ENCODE measurements around the gene GRID1.
"Not testable (repeated sequence)": the region's sequence is repeated elsewhere in the genome, so short reads cannot be mapped to it uniquely, and the experiment has no call there.

GRID1 gene

GRCh38 chr10:86391986-86392722, 25.6 kb upstream of the GRID1 start:
- no peak for DNase-seq

GRCh38 chr10:86391236-86391840, 24.7 kb upstream of the GRID1 start:
- DNase-seq = no peak

- no peak for DNase-seq
Measured at GRCh38 chr10:86390337-86391120, 23.9 kb upstream of the GRID1 start.

- no peak for DNase-seq
Measured at GRCh38 chr10:86389441-86390193, 23.0 kb upstream of the GRID1 start.

- DNase-seq = not testable (repeated sequence)
Measured at GRCh38 chr10:86389109-86389440, 22.5 kb upstream of the GRID1 start.

GRCh38 chr10:86388119-86388704, 21.6 kb upstream of the GRID1 start:
- no peak for DNase-seq

- no peak for DNase-seq
Measured at GRCh38 chr10:86387178-86387794, 20.7 kb upstream of the GRID1 start.

- DNase-seq = no peak
Measured at GRCh38 chr10:86385806-86386205, 19.2 kb upstream of the GRID1 start.

- DNase-seq = no peak
Measured at GRCh38 chr10:86377797-86378146, 11.2 kb upstream of the GRID1 start.

GRCh38 chr10:86376852-86377796, 10.5 kb upstream of the GRID1 start:
- peak; percentile 19 for DNase-seq

GRCh38 chr10:86376403-86376802, 9.8 kb upstream of the GRID1 start:
- DNase-seq = no peak

- no peak for DNase-seq
Measured at GRCh38 chr10:86375204-86375603, 8.6 kb upstream of the GRID1 start.

- no peak for DNase-seq
Measured at GRCh38 chr10:86374664-86375063, 8.1 kb upstream of the GRID1 start.

GRCh38 chr10:86373828-86374227, 7.2 kb upstream of the GRID1 start:
- DNase-seq = no peak

GRCh38 chr10:86373251-86373650, 6.7 kb upstream of the GRID1 start:
- no peak for DNase-seq

GRCh38 chr10:86372784-86373239, 6.2 kb upstream of the GRID1 start:
- no peak for DNase-seq

- no peak for DNase-seq
Measured at GRCh38 chr10:86372119-86372783, 5.7 kb upstream of the GRID1 start.

- no peak for DNase-seq
Measured at GRCh38 chr10:86371691-86372090, 5.1 kb upstream of the GRID1 start.

GRCh38 chr10:86371116-86371515, 4.5 kb upstream of the GRID1 start:
- DNase-seq = no peak

- no peak for DNase-seq
Measured at GRCh38 chr10:86370006-86370585, 3.5 kb upstream of the GRID1 start.

Measured in kidney glomerular epithelial cell (primary cell).